Activated CD8-positive, alpha-beta memory T cell treated with anti-CD3 and anti-CD28 coated beads, Interleukin-2, amount 50 U/mL, for 48 hours (primary cell): ENCODE measurements around the gene SPATA13.

ENCODE experiments used
- DNase-seq: peaks from one replicate; pipeline ENCODE4 v3.0.0-alpha.2; 2020

SPATA13 gene

DNA sequence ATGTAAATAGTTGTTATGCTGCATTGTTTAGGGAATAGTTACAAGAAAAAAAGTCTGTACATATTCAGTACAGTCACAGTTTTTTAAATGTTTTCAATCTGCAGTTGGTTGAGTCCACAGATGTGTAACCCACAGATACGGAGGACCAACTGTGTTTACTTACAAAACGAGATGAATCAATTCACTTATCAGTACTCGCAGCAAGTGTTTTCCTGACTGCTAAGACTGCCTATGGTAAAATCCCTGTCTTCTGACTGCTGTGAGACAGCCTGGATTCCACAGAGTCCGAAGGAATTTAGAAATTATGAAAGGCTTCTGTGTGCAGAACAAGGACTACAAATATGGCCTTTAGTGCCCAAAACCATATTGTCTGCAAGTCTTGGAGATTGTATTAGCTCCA, 103.1 kb downstream of the SPATA13 start:
- DNase-seq, result no peak

DNA sequence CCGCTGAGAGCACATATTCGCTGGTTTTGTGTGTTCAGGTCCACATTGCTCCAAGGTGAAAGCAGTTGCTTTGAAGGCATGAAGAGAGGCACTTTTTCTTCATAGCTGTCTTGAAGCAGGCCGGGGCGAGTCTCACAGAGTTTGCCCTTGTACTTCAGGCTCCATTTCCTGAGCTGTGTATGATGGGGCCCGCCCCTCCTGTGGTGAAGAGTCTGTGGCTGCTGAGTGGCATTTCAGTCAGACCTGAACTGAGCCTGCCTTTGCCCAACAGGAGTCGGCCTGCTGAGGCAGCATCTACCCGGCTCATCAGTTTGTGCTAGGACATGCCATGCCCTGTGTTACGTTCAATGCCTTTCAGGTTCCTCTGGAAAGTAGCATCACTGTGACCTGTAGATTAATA, 104.5 kb downstream of the SPATA13 start:
- DNase-seq, result peak; percentile 84

DNA sequence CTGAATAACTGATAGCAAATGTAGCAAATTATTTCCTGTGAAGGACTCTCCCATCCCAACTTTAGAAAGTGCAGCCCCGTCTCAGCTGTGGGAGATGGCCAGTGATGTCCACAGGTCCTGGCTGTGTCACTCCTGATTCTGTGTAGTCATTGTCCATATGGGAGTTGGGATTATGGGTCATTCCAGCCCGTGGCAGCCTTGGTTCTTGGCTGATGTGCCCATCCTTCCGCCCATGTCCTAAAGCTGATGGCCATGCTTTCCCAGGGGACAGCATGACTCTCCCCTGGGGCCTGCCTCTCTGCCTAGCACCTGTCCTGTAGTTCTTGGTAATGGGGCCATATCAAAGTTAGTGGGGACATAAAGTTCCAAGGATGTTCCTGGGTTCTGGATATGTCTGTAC, 104.9 kb downstream of the SPATA13 start:
- peak; percentile 51 for DNase-seq

DNA sequence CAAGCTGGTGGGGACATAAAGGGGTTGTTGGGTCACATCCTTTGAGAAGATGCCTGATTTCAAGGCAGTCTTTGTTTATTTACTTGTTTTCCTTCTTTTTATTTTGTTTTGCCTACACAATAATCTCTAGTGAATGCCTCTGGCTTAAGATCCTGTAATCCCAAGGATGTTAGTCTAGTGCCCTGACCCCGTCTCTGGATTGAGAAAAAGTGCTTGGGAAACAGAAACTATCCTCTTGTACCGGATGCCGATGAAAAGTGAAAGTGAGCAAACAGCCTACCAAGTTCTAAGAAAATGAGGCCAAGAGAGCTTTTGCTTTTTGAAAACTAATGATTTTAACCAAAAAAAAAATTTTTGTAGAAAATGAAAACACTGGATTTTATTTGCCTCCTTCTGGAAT, 106.8 kb downstream of the SPATA13 start:
- DNase-seq, result peak; percentile 40

DNA sequence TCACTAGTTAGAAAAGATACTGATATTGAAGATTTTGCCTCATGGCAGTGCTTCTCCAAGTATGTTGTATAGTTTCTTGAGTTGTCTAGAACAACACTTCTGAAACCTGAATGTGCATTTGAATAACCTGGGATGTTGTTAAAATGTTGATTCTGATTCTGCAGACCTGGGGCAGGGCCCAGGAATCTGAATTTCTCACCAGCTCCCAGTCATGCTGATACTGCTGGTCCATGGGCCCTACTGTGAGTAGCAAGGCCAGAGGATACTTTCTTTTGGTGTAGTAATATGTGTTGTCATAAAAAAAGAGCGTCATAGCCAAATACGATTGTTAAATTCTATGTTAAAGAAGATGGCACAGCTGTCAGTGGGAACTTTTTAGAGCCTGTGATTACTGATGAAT, 107.3 kb downstream of the SPATA13 start:
- DNase-seq, result peak; percentile 52

DNA sequence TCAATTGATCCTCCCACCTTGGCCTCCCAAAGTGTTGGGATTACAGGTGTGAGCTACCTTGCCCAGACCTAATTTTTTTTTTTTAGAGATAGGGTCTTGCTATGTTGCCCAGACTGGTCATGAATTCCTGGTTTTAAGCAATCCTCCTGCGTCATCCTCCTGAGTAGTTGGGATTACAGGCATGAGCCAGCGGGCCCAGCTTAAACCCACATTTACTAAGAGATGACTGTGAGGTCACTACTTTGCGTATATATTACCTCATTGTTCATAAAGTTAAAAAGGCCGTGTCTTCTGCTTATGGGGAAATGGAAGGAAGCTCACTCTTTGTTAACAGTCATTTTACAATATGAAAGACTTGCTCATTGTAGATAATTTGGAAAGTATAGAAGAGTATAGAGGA, 109.3 kb downstream of the SPATA13 start:
- DNase-seq, result peak; percentile 33

DNA sequence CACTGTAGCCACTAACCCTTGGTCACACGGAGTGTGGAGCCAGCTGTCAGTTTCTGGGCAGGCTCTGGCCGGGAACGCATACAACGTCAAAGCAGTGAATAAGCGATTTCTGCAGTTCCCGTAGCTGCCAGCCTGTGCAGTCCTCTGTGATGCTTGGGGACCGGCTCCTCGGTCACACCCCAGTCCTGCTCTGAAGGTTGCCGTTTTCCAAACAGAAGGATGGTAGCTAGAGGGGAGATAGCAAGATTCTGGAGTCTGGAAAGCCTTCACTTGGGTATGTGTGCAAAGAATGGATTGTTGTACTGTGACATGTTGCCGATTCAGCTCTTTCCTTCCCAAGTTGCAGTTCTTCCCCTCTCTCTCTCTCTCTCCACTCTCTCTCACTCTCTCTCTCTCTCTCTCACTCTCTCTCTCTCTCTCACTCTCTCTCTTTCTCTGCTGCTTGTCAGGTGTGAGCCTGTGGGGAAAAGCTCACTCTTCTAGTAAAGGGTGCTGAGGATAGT, 110.2 kb downstream of the SPATA13 start:
- peak; percentile 76 for DNase-seq

DNA sequence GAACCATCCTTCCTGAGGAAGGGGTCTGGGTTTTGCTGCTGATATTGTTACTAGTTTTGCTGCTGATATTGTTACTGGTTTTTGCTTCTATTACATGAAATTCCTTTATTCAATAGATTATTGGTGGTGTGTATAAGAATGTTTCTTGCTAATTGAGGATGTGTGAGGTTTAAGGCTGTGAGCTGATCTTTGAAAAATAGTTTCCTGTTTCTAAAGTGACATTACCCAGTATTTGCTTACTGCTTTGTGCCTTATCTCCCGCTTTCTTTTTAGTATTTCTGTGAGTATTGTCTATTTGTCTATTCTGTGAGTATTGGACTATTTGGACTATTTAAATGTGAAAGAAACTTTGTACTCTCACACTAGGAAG, 110.7 kb downstream of the SPATA13 start:
- DNase-seq, result no peak

DNA sequence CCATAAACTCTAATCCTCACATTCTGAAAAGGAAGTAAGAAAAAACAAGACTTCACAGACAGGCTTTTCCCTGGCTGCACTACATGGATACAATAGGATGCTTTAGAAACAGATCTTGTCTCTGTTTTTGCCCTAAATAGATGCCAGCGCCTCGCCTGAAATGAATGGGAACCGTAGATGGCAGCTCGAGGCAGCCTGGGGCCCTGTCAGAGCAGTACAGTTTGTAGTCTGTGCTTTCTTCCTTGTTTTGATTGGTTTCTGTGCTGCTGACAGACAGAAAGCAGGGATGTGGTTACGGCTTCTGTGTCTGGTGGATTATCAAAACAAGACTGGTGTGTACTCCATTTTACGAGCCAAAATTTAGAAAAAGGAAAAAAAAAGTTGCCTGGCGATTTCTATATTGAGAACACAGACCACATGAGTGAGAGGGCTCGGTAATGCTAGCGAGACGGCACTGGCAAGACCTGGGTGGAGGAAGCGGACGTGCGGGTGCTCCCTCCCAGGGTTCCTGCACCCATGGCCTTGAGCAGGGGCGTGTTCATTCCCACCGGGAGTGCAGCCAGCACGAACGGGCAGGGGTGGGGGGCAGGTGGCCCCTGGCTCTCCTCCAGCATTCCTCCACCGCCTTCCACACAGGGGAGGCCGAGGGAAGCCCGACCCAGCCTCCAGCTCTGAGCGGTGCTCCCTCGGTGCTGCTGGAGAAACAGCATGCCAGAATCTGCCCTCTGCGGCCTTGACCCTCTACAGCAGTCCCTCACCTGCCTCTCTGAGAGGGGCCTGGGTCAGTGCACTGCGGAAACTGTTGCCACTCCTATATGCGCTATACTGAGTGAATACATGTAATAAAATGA, 111.3 kb downstream of the SPATA13 start:
- peak; percentile 66 for DNase-seq

DNA sequence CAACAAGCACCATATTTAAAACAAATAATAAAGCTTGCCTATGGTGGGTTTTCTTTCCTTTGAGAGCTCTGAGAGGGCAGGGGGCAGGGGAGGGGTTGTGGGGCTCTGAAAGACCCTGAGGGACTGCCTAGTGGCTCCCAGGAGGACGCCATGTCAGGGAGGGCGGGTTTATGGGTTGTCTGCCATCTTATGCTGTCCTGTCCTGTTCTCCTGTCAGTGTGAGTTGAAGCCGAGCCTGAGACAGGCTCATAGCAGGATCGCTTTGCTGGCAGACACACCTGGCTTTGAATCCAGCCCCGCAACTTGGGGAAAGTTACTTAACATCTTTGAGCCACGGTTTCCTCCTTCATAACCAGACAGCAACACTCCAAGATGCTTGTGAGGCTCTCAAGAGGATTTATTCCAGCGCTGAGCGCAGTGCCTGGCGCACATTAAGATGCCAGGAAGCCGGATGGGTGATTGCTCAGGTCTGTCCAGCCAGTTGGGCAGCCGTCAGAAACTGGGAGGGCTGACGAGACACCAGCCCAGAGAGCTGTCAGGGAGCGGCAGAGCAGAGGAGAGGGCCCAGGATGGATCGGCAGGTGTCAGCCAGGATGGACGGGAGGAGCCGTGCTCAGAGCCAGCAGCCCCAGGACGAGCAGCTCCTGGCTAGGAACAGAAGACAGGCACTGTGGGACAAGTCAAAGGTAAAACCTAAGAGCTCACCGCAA, 112.1 kb downstream of the SPATA13 start:
- DNase-seq, result peak; percentile 55

DNA sequence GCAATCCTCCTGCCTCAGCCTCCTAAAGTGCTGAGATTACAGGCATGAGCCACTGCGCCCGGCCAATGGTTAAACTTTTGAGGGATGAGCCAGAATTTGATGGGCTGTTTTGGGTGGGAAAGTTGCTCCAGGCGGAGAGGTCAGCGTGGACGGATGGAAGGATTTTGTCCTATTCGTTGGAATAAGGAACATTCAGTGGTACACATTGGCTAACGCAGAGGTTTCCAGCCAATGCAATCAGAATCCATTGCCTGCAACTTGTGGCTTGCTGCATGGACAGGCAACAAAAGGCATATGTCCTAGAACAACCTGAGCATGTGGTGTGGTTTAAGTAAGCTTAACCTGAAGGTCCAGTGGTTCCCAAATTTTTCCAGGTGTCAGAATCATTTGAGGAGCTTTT, 113.4 kb downstream of the SPATA13 start:
- no peak for DNase-seq

DNA sequence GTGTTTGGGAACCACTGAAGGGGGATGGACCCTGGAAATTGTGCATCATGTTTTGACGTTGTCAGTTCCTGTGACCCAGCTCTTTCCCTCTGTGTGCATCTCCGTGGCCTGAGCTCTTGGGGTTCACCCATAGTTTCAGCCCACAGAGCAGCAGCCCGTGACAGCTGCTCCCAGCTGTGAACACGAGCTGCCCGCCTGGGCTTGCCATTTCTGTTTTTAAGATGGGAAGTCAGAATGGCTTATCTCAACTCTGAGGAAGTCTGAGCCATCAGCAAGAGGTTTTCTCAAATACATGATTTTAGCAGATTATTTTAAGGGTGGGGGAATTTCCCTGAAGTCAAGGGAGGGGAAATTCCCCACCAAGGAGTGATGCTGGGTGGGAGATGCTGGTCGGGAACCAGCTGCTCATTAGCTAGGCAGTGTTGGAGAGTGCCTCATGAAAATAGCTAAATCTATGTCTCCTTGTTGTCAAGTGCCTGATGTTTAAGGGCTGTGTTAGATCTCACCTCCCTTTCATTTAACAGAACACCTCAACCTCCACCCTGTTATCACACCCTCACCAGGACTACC, 114.0 kb downstream of the SPATA13 start:
- DNase-seq, result peak; percentile 83

DNA sequence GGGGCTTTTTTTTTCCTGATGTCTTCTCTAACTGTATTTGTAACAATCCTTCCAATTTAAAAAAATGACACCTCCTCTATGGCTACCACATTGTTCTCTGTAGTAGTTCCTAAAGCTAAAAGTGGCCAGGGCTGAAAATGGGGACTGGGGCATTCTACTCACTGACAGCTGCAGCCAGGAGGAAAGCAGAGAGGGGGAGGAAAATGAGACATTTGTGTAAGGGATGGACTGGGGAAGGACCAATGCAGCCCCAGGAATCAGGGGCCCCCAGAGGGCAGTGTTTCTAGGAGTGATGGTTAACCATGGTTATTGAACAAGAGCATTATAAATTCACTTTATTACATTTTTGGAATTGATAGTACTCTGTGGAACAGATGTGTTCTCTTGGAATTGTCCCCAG, 114.5 kb downstream of the SPATA13 start:
- peak; percentile 41 for DNase-seq

DNA sequence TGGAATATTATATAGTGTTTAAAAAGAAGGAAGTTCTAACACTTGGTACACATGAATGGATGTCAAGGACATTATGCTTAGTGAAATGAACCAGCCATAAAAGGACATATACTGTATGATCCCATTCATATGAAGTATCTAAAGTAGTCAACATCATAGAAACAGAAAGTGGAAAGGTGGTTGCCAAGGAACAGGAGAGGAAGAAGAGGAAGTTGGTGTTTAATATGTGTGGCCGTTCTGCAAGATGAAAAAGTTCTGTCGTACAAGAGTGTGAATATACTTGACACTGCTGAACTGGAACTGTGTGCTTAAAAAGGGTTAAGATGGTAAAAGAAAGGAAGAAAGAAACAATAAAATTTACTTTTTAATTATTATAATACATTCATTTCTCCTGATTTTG, 115.8 kb downstream of the SPATA13 start:
- DNase-seq, result no peak

DNA sequence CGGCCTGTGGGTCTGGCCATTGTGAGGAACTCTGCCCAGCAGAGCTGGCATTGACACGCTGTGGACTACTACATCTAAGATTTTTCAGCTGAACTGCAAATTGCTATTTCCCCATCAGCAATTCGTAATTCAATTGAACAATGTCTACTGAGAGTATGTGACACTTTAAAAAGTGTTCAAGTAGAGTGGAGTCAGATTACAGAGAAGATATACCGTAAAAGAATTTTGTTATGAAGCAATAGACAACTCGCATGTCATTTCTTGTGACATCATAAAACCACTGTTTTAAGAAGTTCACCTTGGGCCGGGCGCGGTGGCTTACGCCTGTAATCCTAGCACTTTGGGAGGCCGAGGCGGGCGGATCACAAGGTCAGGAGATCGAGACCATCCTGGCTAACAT, 116.3 kb downstream of the SPATA13 start:
- DNase-seq, result no peak

DNA sequence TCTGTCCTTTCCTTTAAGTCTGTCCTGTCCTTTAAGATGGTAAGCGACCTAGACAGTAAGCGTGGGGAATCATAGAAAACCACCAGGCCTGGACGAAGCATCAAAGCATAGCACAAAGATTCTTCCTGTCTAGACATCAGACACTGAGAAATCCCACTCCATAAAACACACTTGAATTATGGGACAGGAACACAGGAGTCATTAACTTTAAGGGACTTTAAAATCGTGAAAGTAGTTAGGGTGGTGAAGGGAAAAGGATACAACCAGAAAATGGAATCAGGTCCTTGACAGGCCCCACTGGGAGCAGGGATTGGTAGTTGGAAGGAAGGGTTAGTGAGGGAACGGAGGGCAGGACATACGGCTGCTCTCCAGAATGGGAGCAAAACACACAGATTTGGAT, 117.2 kb downstream of the SPATA13 start:
- DNase-seq, result no peak

DNA sequence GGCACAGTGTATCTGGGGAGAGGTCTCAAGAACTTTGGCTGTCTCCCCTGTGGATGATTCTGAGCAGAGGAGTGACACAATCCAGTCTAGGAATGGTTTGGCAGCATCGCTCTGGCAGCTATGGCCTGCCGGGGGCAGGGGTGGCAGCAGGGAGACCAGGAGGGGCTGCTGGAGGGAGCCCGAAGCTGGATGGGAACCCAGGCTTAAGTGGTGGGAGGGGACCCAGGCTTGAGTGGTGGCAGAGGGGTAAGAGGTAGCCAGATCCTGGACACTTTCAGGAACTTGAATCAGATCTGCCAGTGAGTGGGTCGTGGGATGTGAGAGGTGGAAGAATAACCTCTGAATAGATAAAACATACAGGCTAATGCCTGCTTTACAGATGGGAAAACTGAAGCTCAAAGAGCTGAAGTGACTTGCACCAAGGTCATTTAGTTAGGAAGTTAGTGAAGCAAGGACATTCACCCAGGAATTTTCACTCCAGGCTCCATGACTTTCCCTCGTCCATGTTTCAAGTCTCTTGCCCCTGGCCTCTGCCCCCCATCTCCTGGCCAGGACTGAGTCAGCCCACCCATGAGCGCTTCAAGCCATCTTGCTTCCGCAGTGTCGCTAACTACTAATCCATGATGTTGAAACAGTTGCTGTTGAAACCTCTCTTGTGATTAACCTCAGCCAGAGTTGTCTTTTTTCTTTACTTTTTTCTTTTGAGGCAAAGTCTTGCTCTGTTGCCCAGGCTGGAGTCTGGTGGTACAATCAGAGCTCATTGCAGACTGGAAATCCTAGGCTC, 119.0 kb downstream of the SPATA13 start:
- no peak for DNase-seq

DNA sequence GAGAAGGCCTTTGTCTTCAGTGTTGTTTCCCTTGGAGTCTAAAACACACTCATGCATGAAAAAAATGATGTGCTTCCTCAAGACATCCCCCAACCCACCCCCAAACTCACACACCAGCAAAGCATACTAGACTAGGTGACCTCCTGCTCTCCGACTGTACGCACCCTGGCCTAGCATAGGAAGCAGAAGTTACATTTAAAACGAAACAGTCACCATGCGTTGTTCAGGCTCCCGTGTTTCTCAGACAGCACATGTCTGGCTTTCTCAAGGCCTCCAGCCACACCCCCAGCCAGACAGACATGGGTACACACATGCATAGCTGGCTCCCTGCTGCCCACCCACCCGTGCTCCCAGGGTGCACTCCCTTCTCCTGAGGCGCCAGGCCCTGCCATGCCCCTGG, 120.2 kb downstream of the SPATA13 start:
- no peak for DNase-seq

DNA sequence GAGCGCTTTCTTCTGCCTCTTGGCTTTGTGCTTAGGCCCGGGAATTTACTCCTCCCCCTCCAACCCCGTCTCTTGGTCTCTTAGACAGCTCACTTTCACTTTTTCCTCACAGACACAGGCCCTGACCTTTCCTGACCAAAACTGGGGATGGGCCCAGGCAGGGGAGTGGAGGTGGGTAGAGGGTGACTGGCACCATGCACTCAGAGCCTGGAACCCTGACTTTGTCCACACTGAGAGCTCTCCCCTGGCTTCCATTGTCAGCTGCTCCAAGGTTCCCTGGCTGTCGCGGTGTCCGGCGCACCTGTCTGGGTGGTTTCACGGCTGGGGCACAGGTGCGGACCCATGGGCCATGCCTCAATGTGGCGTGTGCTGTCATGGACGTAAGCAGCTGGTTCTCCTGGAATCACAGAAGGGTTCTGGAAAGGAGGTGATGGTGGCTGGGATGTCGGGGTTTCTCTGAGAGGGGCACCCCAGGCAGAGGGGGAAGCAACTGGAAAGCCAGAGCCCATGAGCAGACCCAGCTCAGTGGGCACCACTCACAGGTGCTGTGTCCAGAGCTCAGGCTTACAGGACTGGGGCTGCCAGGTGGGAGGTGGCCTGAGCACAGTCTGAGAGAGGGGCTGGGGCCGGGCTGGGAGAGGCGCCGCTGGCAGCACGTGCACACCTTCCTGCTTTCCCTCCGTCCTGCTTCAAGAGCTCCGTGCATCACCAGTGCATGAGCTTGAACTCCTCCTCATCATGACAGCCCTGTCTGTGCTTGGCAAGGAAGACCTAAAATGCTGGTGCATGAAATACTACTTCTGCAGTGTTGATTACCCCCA, 120.9 kb downstream of the SPATA13 start:
- no peak for DNase-seq

DNA sequence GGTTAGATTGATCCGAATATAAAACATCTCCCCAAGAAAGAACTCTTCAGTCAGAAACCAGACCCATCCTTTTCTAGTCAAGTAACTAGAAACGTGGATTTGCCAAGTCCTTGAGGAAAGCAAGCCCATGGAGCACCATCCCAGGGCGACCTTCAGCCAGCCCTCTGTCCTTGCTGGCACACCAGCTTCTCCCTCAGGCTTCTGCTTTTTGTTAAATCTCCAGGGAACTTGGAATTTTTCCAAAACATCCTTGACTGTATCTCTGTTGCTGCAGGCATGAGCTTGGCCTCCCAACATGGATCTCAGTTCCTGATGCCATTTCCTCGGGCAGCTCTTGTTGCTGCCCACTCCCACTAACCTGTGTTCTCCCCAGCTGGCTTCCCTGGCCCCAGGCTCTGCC, 121.7 kb downstream of the SPATA13 start:
- DNase-seq, result no peak

DNA sequence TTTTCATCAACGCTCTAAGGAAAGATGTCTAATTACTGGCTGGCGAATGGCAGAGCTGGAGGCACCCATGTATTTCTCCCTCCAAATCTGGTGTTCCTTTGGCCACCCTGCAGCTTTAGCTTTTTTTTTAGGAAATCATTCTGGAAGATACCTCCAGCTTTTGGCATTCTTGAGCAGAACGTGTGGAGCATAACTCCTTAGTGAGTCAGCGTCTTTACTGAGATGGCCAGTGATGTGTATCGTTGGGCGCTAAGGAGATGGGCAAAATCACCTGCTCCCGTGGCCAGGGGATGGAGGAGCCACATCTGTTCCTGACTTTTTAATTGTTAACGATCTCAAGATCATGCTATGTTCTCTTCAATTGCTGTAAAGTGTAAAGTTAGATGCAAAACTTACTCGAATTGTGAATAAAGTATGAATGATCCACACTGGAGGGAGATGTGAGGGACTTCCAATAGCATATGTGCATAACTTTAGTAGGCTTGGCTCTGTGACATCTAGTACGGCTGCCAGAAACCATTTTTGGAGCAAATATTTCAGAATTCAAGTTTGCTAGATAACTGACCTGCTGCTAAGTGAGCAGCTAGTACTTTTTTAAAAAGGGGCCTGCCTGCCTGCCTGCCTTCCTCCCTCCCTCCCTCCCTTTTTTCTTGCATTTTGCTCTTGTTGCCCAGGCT, 124.5 kb downstream of the SPATA13 start:
- DNase-seq, result no peak

DNA sequence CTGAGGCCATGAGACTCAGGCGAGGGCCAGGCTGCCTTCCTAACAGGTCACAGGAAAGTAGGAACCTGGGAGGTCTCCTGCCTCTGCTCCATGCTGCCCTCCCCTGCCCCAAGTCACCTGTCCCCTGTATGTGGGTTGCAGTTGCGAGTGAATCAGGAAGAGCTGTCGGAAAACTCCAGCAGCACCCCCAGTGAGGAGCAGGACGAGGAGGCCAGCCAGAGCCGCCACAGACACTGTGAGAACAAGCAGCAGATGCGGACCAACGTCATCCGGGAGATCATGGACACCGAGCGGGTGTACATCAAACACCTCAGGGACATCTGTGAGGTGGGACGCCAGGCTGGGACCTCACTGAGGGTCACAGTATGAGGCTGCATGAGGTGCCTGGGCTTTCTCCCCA, 126.1 kb downstream of the SPATA13 start:
- no peak for DNase-seq
